Esophagus muscularis mucosa (tissue), 4 donors: ENCODE measurements around the gene NIN. TPM values are rescaled to one million over a fixed set of nuclear protein-coding genes. Genes with fewer than 3 reads are reported as not detected.

ENCODE experiments used
- DNase-seq: peaks from one replicate; pipeline ENCODE4 v3.0.0-alpha.2; 2017; ENCODE audit errors: extremely low spot score
- H3K27ac ChIP-seq, 4 donors: fragments of 200-600 bp; sonication (generic); replicated peaks in 1 of 4; 1 replicate in 3 of 4; 2 replicates in 1 of 4; pipeline ENCODE4 v1.5.1; 2016 to 2019; ENCODE audit warnings: mild to moderate bottlenecking in 1 of 4
- H3K27me3 ChIP-seq, 4 donors: fragments of 200-600 bp; sonication (generic); one replicate each; pipeline versions ENCODE4 v1.5.1 to v1.6.0; 2016 to 2019
- H3K36me3 ChIP-seq, 4 donors: fragments of 200-600 bp; sonication (generic); one replicate each; pipeline ENCODE4 v1.5.1; 2016 to 2019
- H3K4me1 ChIP-seq, 4 donors: fragments of 200-600 bp; sonication (generic); one replicate each; pipeline ENCODE4 v1.5.1; 2016 to 2019
- H3K4me3 ChIP-seq, 4 donors: fragments of 200-600 bp; sonication (generic); 1 replicate in 2 of 4; 2 replicates in 2 of 4; pipeline ENCODE4 v1.5.1; 2016 to 2019; ENCODE audit warnings: mild to moderate bottlenecking in 4 of 4, moderate library complexity in 1 of 4
- H3K9me3 ChIP-seq, 4 donors: fragments of 200-600 bp; sonication (generic); 1 replicate in 3 of 4; 2 replicates in 1 of 4; pipeline ENCODE4 v1.5.1; 2016 to 2019
- CTCF ChIP-seq, 3 experiments: fragments of 200-600 bp in 2 of 3; fragments of 450-650 bp in 1 of 3; sonication (generic) in 2 of 3; IDR thresholded peaks; one replicate each; pipeline ENCODE4 v1.5.1; 2017 to 2019; ENCODE audit warnings: antibody characterized with exemption in 3 of 3, mild to moderate bottlenecking in 2 of 3, moderate library complexity in 1 of 3
- EP300 ChIP-seq: sonication (generic); formaldehyde crosslinking; IDR thresholded peaks from one replicate; pipeline ENCODE4 v1.6.1; 2017; ENCODE audit warnings: antibody characterized with exemption
- POLR2A ChIP-seq: fragments of 450-650 bp; IDR thresholded peaks from one replicate; pipeline ENCODE4 v1.6.1; 2017; ENCODE audit warnings: antibody characterized with exemption, moderate library complexity, mild to moderate bottlenecking, low read depth
- POLR2AphosphoS5 ChIP-seq, 2 donors: sonication (generic); formaldehyde crosslinking; IDR thresholded peaks; one replicate each; pipeline ENCODE4 v1.6.1; 2017; ENCODE audit warnings: antibody characterized with exemption in 2 of 2
- WGBS: methylation state at CpG from one replicate; pipeline ENCODE4 v1.1.5; 2018; 5-methylcytosine and 5-hydroxymethylcytosine counted together
- intact Hi-C: fragments of 100-400 bp; cut with DNase I; formaldehyde crosslinking; loops from one replicate; pipeline ENCODE4 v1.15.1; 2023
- total RNA-seq, 4 donors: library from RNA; depleted of rRNA; stranded (reverse); fragments of >200 nt; gene quantifications; one replicate each; pipeline versions ENCODE4 v1.1.0 to v1.2.1, GENCODE V29; 2016

Gene NIN
- total RNA-seq, 4 donors from 2014 or later: 26.2 to 38.8 (median 34.1) TPM

GRCh38 chr14:50836515-50836914 lies 5.6 kb upstream of the NIN start:
- WGBS: 93% methylated on average over 5 of the region's 5 CpGs
- H3K36me3 ChIP-seq: no peaks in the 10 kb centered on the region
- no peaks in the 10 kb centered on the region for H3K27me3 ChIP-seq
- no peaks in the 10 kb centered on the region for H3K9me3 ChIP-seq
- H3K4me1 ChIP-seq: peaks cover 0 to 6% (median 6%) of the 10 kb centered on the region in 4 donors
- H3K27ac ChIP-seq: no peak overlapping the region
- intact Hi-C loops: no loop called here
- DNase-seq: no peak
- no peak for TF ChIP-seq EP300
- no peak for TF ChIP-seq POLR2A
- TF ChIP-seq CTCF (IDR thresholded peaks at IDR 0.05): no peak
- TF ChIP-seq POLR2AphosphoS5 (IDR thresholded peaks at IDR 0.05): no peak
- no peak overlapping the region for H3K4me3 ChIP-seq

- Histone ChIP-seq H3K27ac (no peak overlapping the region), H3K4me1 (peaks cover 0 to 8% (median 7%) of the 10 kb centered on the region in 4 donors), H3K27me3 (no peaks in the 10 kb centered on the region), H3K36me3 (no peaks in the 10 kb centered on the region), H3K9me3 (no peaks in the 10 kb centered on the region), H3K4me3 (no peak overlapping the region)
- DNase-seq: no peak
- intact Hi-C loops: no loop called here
- TF ChIP-seq CTCF (IDR thresholded peaks at IDR 0.05) (no peak), POLR2AphosphoS5 (IDR thresholded peaks at IDR 0.05) (no peak), POLR2A (no peak), EP300 (no peak)
- WGBS: 42% methylated on average over 2 of the region's 2 CpGs
These were observed 4.3 kb upstream of the NIN start for GRCh38 chr14:50835280-50835679.

GRCh38 chr14:50834802-50835276 lies 3.9 kb upstream of the NIN start:
- WGBS: 83% methylated on average over 5 of the region's 5 CpGs
- H3K4me1 ChIP-seq: peaks cover 0 to 11% (median 7%) of the 10 kb centered on the region in 4 donors
- intact Hi-C loops: loop anchor here (5.0 kb wide), 1 partner anchor 168 kb away; the partner anchor contains the start of gene SAV1
- H3K9me3 ChIP-seq: no peaks in the 10 kb centered on the region
- H3K4me3 ChIP-seq: no peak overlapping the region
- TF ChIP-seq CTCF (IDR thresholded peaks at IDR 0.05) (no peak), EP300 (no peak), POLR2AphosphoS5 (IDR thresholded peaks at IDR 0.05) (no peak), POLR2A (no peak)
- no peak for DNase-seq
- no peaks in the 10 kb centered on the region for H3K27me3 ChIP-seq
- no peak overlapping the region for H3K27ac ChIP-seq
- H3K36me3 ChIP-seq: no peaks in the 10 kb centered on the region

GRCh38 chr14:50832935-50833630 lies 2.1 kb upstream of the NIN start:
- intact Hi-C loops: loop anchor here (5.0 kb wide), 1 partner anchor 166 kb away; the partner anchor contains the start of gene SAV1
- Histone ChIP-seq H3K27me3 (no peaks in the 10 kb centered on the region), H3K27ac (no peak overlapping the region), H3K36me3 (no peaks in the 10 kb centered on the region), H3K4me1 (peaks cover 8 to 24% (median 21%) of the 10 kb centered on the region in 4 donors), H3K4me3 (no peak overlapping the region), H3K9me3 (no peaks in the 10 kb centered on the region)
- no peak for DNase-seq
- WGBS: 83% methylated on average over 6 of the region's 6 CpGs
- TF ChIP-seq POLR2A (no peak), POLR2AphosphoS5 (IDR thresholded peaks at IDR 0.05) (no peak), EP300 (no peak), CTCF (IDR thresholded peaks at IDR 0.05) (no peak)
